NCI-H2196 treated with DMSO at 0.1 percent for 48 hours (cell line): ENCODE results near the gene AGXT2.

Source experiments
- DNase-seq: peaks from one replicate; lab custom pipeline; 2025; ENCODE audit not compliant: unreplicated experiment; lab: John Stamatoyannopoulos, UW

AGXT2 gene, protein sequence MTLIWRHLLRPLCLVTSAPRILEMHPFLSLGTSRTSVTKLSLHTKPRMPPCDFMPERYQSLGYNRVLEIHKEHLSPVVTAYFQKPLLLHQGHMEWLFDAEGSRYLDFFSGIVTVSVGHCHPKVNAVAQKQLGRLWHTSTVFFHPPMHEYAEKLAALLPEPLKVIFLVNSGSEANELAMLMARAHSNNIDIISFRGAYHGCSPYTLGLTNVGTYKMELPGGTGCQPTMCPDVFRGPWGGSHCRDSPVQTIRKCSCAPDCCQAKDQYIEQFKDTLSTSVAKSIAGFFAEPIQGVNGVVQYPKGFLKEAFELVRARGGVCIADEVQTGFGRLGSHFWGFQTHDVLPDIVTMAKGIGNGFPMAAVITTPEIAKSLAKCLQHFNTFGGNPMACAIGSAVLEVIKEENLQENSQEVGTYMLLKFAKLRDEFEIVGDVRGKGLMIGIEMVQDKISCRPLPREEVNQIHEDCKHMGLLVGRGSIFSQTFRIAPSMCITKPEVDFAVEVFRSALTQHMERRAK

DNA sequence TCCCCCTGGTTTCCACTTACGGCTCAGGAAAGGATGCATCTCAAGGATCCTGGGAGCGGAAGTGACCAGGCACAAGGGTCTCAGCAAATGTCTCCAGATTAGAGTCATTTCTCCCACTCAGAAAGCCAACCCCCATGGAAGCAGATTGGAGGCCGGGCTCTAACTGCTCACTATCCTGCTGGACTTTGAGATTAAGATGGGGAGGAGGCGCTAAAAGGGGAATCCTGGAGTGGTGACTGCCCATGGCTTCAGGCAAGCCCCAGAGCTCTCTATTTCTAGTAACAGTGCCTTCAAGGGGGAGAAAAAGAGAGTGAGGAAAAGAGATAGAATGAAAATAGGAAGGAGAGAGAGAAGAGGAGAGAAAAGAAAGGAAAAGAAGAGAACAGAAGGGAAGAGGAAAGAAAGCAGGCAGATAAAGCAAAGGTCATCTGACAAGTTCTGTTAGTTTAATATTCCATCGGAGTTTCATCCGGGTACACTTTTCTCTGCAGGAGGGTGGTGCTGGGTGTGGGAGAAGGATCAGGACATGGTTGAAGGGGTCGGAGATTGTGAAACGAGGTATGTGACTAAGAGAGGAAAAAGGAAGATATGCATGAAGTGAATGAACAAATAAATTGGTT, at the start of gene AGXT2:
Gene AGXT2, minus strand, starts transcription at position 165 of the 620 bp plus-strand sequence. Its CDS starts 57 bp downstream, at position 108.
- DNase-seq = no peak

DNA sequence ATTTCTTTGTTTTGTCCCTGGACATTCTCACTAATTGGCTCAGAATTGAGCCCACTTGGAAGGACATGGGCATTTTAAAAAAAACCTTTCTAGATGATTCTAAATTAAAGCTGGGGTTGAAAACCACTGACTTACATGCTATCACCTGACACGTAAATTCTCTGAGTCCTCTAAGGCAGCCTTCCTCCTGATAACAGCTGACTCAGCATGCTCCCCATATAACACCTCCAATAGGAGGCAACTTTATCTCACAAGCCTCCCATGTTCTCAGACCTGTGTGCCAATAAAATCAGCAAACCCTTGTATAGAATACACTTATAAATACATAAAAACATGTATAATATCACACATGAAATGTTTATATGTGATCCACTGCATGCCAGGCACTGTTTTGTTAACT, 49.2 kb upstream of the AGXT2 start:
- no peak for DNase-seq

DNA sequence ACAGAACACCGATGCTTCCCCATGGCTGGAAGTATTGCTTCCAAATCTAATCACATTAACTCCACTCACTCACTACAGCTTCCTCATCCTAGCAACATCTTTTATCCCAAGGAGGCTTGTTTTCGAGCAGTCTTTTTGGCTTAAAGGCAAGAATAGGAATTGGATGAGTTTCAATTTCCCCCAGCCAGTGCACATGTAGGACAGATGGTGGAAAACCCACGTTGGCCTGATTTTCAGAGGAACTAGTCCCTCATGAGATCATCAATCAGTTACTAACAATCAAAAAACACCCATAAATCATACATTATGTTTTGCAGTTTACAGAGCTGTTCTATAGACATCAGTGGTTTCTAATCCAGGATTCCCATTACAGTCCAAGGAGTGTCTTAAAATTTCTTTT, 48.5 kb upstream of the AGXT2 start:
- DNase-seq = no peak

DNA sequence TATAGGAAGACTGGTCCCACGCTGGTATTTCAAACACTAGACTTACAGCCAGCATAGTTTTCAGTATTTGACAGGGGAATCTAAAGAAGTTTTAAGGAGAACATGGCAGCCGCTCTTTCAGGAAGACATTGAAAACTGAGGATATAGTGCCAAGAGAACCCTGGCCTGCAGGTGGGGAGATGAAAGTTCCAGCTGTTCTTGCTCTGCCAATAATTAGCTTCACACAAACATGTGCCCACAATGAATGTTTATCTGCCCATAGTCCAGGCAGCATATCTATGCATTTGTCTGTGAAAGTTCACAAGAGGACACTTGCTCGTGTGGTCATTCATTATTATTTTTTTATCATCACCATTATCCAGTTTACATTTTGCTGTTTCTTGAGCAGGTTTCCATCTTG, 47.6 kb upstream of the AGXT2 start:
- no peak for DNase-seq

DNA sequence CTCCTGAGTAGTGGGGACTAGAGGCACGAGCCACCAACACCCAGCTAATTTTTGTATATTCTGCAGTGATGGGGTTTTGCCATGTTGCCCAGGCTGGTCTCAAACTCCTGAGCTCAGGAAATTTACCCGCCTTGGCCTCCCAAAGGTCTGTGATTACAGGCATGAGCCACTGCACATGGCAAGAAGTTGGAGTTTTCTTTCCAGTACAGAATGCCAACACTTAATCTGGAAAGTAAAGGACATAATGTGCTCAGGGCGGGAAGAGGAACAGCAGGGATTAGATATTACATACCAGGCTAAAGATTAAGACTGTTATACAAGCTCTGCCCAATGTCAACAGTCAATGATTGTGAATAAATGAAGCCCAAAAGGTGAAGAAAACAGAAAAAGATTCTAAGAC, 47.2 kb upstream of the AGXT2 start:
- DNase-seq = no peak

DNA sequence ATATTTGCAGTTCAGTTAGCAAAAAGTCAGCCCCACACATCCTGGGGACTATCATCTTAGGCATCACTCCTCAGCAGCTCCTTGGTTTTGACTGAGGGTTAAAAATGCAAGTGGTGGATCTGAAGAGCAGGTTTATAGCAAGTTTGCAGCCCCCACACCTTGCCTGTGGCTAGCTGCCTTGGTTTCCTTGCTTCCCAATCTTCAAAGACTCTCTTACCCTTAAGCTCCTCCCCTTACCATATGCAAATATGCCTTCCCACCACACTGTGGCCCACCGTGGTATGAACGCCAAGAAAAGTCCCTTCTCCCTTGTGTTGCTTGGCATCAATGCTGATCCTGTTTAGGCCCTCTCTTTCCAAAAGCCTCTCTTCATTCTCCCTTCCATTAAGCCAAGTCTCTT, 45.0 kb upstream of the AGXT2 start:
- no peak for DNase-seq

DNA sequence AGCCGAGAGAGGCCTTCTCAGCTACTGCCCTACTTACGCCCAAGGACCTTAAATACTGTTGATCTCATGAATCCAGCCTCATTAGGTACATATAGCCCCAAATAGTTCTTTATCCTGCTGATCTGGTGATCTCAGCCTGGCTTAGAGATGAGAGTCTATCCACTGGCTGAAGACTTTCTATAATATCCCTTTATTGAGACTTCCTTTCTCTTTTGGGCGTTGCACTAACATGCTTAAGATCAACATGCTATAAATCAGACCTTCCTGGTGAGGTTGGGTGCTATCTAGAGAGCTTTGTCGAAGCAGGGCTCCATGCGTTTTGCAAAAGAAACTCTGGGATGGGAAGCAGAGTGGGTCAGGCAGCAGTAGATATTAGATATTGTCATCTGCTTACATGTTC, 44.0 kb upstream of the AGXT2 start:
- no peak for DNase-seq

DNA sequence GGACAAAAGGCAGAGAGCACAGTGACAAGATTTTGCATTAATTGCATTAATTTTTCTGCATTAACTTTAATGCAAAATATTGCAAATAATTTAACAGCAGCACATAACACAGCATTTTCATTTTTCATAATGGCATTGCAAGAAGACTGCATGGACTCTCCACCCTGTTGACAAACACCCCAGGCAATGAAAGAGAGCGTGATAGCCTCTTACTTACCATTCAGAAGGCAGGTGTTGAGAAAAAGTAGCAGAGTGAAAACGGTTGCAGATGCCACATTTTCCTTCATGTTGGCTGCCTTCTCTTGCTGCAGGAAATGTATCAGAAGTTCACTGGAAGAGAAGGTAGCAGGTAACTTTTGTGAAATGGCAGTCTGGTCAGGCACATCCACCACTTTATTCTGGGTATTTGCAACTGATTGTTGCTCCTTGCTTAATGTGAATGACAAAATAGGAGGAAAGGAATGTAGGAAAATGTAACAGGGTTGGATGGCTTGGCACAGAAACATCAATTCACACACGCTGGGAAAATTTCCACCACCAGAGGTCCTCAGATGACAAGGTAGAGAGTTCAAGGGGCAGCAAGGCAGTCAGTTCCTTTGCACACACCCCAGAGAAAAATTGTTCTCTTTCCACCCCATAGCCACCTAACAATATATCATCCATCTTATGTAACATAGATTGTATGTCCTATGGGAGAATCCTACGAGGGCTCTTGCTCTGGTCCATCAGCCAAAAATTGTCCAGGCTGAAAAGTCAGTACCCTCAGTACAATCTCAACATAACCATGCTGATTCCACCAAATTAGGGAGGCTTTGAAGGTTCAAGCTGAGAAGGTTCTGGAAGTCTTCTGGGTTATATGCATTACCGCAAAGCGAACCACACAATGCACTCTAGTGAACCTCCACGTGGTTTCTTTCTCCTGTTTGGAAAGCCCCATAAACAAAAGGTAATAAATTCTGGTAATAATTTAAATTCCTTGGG, 41.9 kb upstream of the AGXT2 start:
- peak; percentile 5 for DNase-seq

DNA sequence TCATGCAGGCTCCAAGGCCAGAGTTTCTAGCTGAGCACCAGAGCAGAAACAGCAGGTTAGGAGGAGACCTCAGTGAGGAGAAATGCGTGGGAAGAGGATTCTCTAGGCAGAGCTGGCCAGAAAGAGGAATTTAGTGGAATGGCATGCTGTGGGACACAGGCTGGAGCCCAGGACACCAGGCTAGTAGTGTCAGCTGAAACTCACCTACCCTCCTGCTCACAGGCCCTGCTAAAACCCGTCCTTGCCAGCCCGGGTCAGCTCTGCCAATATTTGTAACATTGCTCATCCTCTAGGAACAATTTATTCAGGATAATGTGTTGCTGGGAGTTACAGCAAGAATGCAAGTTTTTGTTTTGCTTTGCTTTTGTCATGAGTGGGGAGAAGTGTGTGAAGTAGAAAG, 40.2 kb upstream of the AGXT2 start:
- no peak for DNase-seq

DNA sequence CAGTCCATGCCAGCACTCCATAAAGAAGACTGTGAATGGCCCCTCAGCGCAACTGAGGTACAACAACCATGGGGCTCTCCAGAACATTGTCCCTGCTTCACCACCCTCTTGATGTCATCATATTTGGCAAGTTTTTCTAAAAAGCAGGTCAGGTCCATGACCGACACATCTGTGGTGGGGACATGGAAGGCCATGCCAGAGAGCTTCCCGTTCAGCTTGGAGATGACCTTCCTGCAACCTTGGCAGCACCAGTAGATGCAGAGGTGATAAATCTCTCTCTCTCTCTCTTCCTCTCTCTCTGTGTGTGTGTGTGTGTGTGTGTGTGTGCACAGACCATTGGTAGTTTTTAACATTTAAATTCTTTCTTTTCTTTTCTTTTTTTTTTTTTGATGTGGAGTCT, 35.4 kb upstream of the AGXT2 start:
- DNase-seq = no peak

DNA sequence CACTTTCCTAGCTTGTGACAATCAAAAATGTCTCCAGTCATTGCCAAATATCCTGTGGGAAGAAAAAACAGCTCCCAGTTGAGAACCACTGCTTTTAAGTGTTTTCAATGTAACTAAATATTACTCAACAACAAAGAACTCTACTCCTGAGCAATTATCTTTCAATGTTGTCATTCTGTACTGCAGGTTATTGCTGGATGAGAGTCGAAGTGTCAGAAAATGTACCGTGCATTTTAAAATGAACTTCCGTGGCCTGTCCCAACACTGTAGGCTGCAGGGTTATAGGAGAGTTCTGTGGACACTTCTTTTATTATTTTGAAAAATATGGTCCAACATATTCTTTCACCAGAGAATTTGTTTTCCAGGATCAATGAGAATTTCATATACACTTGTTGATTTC, 34.8 kb upstream of the AGXT2 start:
- no peak for DNase-seq

DNA sequence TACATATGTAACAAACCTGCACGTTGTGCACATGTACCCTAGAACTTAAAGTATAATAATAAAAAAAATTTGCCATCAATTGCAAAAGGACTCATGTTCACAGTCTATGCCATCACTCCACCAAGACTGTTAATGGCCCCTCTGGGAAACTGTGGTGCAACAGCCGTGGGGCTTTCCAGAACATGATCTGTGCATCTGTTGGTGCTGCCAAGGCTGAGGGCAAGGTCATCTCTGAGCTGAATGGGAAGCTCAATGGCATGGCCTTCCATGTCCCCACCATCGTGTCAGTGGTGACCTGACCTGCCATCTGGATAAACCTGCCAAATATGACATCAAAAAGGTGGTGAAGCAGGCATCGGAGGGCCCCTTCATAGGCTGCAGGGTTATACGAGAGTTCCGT, 33.4 kb upstream of the AGXT2 start:
- DNase-seq = no peak

DNA sequence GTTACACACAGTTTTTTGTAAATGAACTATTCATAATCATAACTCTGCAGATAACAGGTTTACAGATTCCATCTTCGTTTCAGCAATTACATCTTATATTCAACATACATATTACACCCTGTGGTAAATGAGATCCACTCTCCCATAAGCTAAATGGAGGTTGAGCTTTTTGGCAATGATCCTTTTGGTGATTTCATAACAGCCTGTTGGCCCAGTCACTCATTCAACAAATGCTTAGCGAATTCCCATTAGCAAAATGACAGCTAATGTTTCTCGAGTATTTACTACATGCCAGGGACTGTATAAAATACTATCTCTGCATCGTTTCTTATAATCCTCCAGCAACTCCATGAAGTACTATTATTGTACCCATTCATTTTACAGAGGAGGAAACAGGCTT, 25.4 kb upstream of the AGXT2 start:
- no peak for DNase-seq

DNA sequence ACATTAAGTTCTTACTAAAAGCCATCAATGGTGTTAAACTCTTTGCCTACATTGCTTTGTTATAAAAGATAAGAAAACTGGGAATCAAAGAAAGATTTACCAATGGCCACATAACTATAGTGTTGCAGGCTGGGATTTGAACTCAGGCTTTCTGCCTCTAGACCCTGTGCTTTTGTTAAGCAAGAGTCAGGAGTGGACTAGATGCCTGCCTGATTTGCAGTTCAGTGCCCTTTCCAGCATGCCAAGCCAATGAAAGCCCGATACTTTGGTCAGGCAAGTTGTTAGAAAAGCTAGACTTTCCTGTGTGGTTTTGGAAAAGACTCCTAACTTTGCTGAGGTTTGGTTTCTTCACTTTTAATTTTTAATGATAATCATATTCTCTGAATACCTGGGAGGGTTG, 21.4 kb upstream of the AGXT2 start:
- DNase-seq = no peak

DNA sequence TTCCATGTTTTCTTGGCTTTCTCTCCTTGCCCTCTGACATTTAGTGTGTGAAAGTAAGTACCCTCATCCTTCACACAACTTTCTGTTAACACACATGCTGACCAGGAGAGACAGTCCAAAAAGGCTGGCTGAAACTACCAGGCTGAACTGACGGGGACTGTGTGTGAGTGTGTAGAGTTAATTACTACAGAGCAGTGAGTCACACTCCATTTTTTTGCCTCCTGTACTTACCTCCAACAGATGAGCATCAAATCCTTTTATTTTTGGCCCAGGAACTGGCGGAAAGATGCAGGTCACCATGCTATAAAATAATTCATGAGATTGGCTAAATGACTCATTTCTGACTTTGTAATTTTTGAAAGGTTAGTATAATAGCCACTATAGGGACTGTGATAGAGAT, 20.2 kb upstream of the AGXT2 start:
- DNase-seq = no peak

DNA sequence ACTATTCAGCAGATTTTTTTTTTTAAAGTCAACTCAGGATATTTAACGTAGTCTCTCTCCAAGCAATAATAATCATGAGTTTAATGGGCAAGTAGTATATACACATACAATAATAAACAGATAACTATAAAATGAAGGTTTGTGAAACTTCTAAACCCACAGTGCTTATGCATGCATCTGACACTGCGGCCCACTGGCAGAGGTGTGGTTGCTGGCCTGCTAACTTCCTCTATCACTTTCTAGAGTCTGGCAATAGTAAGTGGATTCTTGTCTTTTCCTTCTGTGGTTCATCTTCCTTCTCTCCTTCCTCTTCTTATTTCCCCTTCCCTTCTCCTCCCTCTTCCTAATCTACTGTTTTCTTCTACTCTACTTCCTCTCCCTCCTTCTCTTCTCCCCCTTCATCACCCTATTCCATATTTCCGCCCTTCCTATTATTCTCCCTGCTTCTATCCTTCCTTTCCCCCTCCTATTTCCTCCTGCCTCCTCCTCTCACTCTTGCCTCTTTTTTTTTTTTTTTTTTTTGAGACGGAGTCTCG, 18.6 kb upstream of the AGXT2 start:
- no peak for DNase-seq

DNA sequence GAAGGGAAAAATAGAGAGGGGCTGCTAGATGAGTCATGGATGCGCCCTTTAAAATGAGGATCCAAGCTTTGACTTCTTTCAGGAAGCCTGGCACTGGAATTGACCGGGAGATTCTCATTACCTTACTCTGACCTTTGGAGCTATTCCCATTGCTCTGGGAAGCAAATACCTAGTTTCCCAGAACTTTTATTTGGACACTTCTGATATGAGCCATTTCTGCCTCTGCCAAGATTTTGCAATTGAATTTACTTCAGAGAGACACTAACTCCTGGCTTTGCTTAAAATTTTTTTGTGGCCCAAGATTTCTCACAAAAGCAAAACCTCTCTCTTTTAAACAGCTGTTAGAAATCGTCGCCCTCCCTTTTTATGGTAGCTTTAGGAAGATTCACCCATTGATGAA, 15.7 kb upstream of the AGXT2 start:
- DNase-seq = no peak

DNA sequence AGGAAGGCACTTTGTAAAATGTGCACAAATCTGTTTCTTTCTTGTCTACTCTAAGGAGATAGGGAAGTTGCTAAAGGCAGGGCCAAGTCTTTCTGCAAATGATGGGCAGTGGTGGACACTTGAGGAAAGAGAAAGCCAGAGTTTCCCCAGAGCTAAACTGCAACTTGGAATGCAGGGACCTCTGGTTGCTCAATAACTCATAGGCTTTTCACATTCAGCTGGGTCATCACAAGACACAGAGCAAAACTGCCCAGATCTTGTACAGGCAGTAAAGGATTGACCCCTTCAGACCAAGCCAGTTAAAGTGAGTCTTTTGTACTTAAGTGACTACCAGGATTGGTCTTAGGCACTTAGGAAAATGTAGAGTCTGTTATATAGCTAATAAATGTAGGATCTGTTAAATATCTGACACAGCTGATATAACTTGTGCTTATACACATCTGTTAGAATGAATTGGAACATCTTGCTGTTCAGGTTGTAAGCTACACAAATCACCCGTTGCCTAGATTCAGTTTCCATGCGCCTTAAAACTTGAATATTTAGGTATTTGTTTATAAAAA, 13.5 kb upstream of the AGXT2 start:
- DNase-seq = no peak

DNA sequence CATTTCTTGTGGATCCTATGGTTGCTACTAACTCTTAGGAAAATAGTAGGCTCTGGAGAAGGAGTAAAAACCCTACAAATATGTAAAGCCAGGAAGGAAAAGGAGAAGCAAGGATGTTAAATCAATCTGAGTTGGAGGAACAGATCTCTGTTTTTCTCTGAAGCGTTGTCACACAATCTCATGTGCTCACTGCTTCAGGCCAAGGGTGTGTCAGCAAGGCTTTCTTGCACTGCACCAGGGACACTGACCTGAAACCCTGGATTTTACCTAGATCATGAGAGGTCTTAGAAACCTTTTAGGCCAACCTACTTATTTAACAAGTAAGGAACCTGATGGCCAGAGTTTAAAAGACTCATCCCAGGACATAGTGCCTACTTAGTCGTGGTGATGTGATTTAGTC, 12.5 kb upstream of the AGXT2 start:
- DNase-seq = no peak

DNA sequence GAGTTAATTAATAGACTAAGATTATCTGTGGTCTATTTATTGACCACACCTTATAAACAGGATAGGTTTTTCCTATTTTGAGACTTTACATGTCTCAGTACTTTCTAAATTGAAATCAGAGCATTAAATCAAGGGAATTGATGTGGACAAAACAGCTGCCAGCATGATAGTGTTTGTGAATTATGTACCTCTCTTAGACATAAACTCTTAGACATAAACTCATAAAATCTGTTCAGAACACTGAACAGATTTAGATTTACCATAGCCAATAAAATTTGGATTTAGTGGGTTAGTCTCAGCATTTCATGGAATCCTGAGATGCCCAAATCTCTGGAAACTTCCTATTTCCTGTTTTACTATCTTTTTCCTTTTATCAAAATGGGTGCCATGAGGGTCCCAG, 11.5 kb upstream of the AGXT2 start:
- DNase-seq = no peak

DNA sequence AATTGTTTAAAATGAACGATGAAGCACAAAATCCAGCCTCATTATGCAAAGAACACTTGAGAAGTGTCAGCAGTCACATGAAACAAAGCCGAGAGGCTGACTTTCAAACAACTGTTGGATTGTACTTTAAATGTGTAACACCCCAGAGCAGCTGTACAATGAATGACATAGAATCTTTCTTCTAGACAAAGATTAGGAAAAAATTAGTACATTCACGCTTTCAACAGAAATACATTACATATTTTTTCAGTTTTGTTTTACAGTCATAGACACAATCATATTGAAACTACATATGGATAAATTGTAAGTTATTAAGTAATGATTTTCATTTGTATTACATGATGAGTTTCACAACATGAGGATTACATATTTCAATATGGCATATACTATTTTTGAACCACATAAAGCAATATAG, 10.6 kb upstream of the AGXT2 start:
- DNase-seq = no peak
